HL-60 (cell line): Measurements from ENCODE around the gene BLVRA.

Experiments used
- CTCF ChIP-seq: IDR thresholded peaks from one replicate; pipeline ENCODE4 v1.5.1; 2011; ENCODE audit warnings: low read length, control low read depth, inconsistent platforms; ENCODE audit not compliant: insufficient read depth
- GABPA ChIP-seq: IDR thresholded peaks from 2 replicates; pipeline ENCODE4 v1.6.1; 2012; ENCODE audit warnings: low read depth
- POLR2AphosphoS5 ChIP-seq: IDR thresholded peaks from 2 replicates; pipeline ENCODE4 v1.6.1; 2012; ENCODE audit warnings: low read depth
- REST ChIP-seq: IDR thresholded peaks from 2 replicates; pipeline ENCODE4 v1.6.1; 2012; ENCODE audit warnings: low read depth; ENCODE audit not compliant: insufficient replicate concordance
- SPI1 ChIP-seq: IDR thresholded peaks from 2 replicates; pipeline ENCODE4 v1.6.1; 2012; ENCODE audit warnings: low read depth, mild to moderate bottlenecking, borderline replicate concordance

GRCh38 chr7:43847496-43847895 lies 89.0 kb downstream of the BLVRA start:
- TF ChIP-seq POLR2AphosphoS5 (no peak), REST (no peak), CTCF (no peak), SPI1 (no peak), GABPA (no peak)
